Type B pancreatic cell (in vitro differentiated cells): ENCODE measurements around the gene B3GNT4. TPM values are rescaled to one million over a fixed set of nuclear protein-coding genes. Genes with fewer than 3 reads are reported as not detected.

Experiments
- DNase-seq: peaks from one replicate; pipeline ENCODE4 v3.0.0; 2021; ENCODE audit warnings: mixed read lengths; ENCODE audit not compliant: unreplicated experiment; ENCODE audit errors: extremely low spot score
- H3K27ac Mint-ChIP-seq: 2 replicates; pipeline ENCODE4 v1.8.0; 2021; ENCODE audit warnings: mild to moderate bottlenecking, mixed read lengths
- H3K27me3 Mint-ChIP-seq: 2 replicates; pipeline ENCODE4 v1.8.0; 2021; ENCODE audit warnings: mixed read lengths
- H3K36me3 Mint-ChIP-seq: 2 replicates; pipeline ENCODE4 v1.8.0; 2021; ENCODE audit warnings: mixed read lengths
- H3K4me1 Mint-ChIP-seq: one replicate; pipeline ENCODE4 v1.8.0; 2021; ENCODE audit warnings: mixed read lengths; ENCODE audit not compliant: unreplicated experiment
- H3K4me3 Mint-ChIP-seq: 2 replicates; pipeline ENCODE4 v1.8.0; 2021; ENCODE audit warnings: mild to moderate bottlenecking, mixed read lengths
- H3K9me3 Mint-ChIP-seq: 2 replicates; pipeline ENCODE4 v1.8.0; 2021; ENCODE audit warnings: mixed read lengths
- total RNA-seq: library from RNA; stranded (reverse); gene quantifications from 2 replicates; pipeline ENCODE4 v1.2.1, GENCODE V29; 2021; ENCODE audit warnings: low replicate concordance
- TF ChIP-seq, protein P1 (sequence below): fragments of 200-600 bp; sonication (generic); conservative IDR thresholded peaks from 2 replicates; pipeline ENCODE4 v1.5.0; 2021; ENCODE audit warnings: antibody characterized with exemption, mild to moderate bottlenecking

B3GNT4 gene
- total RNA-seq, 1 donor from 2014 or later, result 0.53 TPM

DNA sequence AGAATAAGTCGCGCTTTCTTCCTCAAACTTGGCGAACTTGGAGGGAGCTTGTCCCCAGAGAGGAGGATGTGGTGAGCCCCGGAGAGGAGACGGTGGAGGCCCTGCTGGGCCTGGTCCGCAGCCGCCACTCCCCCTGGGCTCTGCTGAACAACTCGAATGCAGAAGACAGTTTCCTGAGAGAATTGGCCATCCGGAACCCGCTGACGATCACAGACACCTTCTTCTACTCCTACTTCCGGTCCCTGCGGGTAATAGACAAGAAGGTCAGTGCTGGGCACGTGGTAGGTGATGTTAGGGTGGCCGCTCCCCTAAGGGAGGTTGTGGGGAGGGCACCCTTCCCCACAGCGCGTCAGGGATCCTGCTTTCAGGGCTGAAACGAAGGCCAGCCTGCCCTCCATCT lies 19.0 kb upstream of the B3GNT4 start:
- Mint-ChIP-seq H3K36me3 (no peaks in the 10 kb centered on the region), H3K27me3 (peaks cover 8% of the 10 kb centered on the region), H3K4me3 (peak overlapping the region; percentile 67), H3K27ac (no peak overlapping the region), H3K4me1 (no peaks in the 10 kb centered on the region), H3K9me3 (no peaks in the 10 kb centered on the region)
- TF ChIP-seq, protein P1, sequence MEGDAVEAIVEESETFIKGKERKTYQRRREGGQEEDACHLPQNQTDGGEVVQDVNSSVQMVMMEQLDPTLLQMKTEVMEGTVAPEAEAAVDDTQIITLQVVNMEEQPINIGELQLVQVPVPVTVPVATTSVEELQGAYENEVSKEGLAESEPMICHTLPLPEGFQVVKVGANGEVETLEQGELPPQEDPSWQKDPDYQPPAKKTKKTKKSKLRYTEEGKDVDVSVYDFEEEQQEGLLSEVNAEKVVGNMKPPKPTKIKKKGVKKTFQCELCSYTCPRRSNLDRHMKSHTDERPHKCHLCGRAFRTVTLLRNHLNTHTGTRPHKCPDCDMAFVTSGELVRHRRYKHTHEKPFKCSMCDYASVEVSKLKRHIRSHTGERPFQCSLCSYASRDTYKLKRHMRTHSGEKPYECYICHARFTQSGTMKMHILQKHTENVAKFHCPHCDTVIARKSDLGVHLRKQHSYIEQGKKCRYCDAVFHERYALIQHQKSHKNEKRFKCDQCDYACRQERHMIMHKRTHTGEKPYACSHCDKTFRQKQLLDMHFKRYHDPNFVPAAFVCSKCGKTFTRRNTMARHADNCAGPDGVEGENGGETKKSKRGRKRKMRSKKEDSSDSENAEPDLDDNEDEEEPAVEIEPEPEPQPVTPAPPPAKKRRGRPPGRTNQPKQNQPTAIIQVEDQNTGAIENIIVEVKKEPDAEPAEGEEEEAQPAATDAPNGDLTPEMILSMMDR, result no peak
- DNase-seq, result no peak

- Mint-ChIP-seq H3K36me3 (no peaks in the 10 kb centered on the region), H3K4me3 (peak overlapping the region; percentile 51), H3K27ac (no peak overlapping the region), H3K4me1 (no peaks in the 10 kb centered on the region), H3K9me3 (no peaks in the 10 kb centered on the region), H3K27me3 (peaks cover 8% of the 10 kb centered on the region)
- TF ChIP-seq, protein P1, result no peak
- no peak for DNase-seq
These were observed 18.4 kb upstream of the B3GNT4 start for GRCh38 chr12:122185079-122185478.

DNA sequence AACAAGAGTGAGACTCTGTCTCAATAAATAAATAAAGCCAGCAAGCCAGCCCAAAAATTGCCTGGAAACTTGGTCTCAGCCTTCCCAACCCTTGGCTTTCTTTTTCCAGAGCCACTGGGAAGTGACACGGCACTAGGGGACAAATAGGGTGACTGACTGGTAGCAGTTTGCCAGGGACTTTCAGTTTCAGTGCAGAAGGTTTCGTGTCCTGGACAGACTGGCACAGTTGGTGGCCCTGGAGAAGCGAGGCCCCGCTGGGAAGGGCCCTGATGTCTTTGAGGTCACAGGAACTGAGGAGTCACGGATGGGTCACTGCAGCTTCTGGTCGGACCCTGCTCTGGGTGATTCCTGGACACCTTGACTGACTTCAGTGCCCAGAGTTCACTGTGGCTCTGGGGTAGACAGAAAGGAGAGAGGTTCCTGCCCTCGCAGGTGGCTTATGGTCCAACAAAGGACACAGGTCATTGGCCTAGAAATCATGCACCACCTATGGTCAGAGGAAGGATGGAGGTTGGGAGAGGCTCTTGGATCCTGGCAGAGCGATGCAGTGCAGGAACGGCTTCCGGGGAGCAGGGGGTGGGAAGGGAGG lies 17.9 kb upstream of the B3GNT4 start:
- no peak overlapping the region for H3K27ac Mint-ChIP-seq
- H3K36me3 Mint-ChIP-seq, result no peaks in the 10 kb centered on the region
- H3K4me1 Mint-ChIP-seq, result no peaks in the 10 kb centered on the region
- H3K27me3 Mint-ChIP-seq, result peaks cover 8% of the 10 kb centered on the region
- no peaks in the 10 kb centered on the region for H3K9me3 Mint-ChIP-seq
- no peak for DNase-seq
- TF ChIP-seq, protein P1, result no peak
- H3K4me3 Mint-ChIP-seq, result no peak overlapping the region

DNA sequence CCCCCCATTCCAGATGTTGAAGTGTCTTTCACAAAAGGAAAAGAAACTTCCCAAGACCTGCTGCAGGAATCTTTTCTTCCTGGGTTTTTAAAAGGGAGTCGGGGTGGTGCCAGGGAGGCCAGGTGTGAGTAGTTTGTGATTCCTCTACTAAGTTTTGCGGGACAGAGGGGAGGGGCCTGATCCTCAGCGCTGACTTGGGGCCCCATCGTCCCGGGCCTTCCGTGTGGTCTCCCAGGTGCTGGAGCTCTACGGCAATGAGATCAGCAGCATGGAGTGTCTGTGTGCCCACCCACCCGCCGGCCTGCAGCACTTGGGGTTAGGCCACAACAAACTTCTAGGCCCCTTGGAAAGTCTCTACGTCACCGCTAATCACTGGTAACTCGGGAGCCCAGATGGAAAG lies 16.0 kb upstream of the B3GNT4 start:
- Mint-ChIP-seq H3K27me3 (peaks cover 13% of the 10 kb centered on the region), H3K4me1 (no peaks in the 10 kb centered on the region), H3K4me3 (no peak overlapping the region), H3K36me3 (no peaks in the 10 kb centered on the region), H3K9me3 (no peaks in the 10 kb centered on the region), H3K27ac (no peak overlapping the region)
- TF ChIP-seq, protein P1, result no peak
- no peak for DNase-seq

- H3K9me3 Mint-ChIP-seq, result no peaks in the 10 kb centered on the region
- no peak for DNase-seq
- peaks cover 8% of the 10 kb centered on the region for H3K27me3 Mint-ChIP-seq
- H3K4me1 Mint-ChIP-seq, result no peaks in the 10 kb centered on the region
- H3K4me3 Mint-ChIP-seq, result no peak overlapping the region
- no peak overlapping the region for H3K27ac Mint-ChIP-seq
- TF ChIP-seq, protein P1, result no peak
- no peaks in the 10 kb centered on the region for H3K36me3 Mint-ChIP-seq
These were observed 13.7 kb upstream of the B3GNT4 start for GRCh38 chr12:122189626-122190475.
